Skin of body (tissue), 2 donors: ENCODE data around the gene HOXA10. TPM values are rescaled to one million over a fixed set of nuclear protein-coding genes. Genes with fewer than 3 reads are reported as not detected.
A peak's percentile ranks its signal among the peaks of the same experiment; 100 is the strongest.

Experiments
- DNase-seq: peaks from one replicate; lab custom pipeline; 2025; lab: John Stamatoyannopoulos, UW
- total RNA-seq: library from RNA; depleted of rRNA; stranded (reverse); fragments of >200 nt; gene quantifications from one replicate; pipeline ENCODE4 v1.2.3, GENCODE V29; 2014

The HOXA10 gene
- total RNA-seq, 1 donor from 2014 or later: 2.8 TPM

DNA sequence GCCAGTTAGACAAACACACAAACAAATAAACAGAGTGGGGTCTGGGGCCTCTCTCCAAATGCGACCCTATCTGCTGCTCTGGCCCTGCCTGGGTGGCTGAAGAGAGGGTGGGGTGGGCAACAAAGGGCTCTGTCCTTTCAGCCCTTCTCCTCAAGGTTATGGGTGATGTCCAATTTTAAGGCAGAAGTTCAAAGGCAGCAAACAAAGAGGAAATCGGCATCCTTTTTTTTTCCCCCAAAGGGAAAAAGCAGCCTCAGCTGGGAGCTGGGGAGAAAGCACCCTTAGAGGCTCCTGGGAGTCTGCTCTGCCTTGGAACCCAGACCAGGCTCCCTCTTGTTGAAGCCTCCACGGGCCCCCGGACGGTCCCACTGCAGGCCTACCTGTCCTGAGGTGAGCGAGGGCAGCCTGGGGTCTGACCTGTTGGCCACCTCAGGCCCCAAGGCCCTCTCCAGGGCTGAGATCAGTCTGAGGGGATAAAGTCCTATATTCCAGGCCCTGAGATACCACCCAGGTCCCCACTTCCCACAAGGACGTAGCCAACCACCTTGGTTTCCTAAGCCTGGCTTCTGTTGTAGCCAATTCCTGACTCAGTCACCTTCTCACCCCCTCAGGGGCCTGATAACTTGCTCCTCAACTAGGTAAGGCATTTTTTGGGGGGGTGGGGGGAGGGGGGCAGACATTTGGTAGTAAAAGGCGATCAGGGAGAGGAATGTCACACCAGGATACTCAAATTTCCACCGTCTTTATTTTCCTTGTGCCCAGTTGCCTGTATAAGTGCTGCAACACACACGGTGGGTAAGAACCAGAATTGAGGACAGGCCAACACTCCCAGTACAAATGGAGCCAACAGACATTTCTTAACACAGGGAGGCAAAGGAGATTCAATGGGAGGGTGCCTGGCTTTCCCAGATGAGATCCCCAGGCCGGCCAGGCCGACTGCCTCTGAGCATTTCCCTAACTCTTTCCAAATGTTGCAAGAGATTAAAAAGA lies 6.6 kb upstream of the HOXA10 start:
- no peak for DNase-seq

DNA sequence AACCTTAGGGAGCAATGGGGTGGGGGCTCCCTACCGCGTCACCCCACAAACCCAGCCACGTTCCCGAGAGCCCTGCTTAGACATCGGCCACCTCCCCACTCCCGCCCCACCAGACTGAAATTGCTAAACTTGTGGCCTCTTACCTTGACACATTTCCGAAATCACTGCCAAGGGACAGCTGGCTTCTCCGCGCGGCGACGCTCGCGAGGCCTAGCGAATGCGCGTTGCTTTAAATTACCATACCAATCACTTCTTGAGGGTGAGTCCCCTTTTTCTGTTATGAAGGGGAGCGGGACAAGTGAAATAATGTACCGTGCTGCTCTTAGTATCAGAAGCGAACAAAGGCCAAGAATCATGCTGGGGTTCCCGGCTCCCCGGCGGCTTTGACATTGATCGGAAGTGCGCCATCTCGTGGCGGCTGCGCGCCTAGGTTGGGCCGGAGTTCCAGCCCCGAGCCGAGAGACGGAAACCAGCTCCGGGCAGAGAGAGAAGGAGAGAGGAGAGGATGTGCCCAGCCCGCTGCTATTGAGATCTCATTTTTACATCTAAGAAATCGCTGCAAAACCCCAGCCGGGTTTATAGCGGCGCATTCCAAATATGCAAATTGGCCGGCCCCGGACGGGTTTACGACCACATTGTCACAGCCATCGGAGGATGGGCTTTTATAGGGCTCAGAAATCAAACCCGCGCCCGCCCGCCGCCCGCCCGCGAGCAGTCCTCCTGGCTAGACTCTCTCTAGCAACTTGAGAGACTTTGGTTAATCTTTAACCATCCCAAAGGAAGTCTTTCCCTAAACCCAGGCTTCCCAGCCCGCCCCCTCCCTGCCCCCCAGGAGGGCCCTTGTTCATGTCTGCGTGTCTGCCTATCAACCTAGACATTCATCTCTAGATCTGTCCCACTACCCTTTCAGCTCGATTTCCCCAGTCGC lies 5.6 kb upstream of the HOXA10 start:
- peak; percentile 84 for DNase-seq

DNA sequence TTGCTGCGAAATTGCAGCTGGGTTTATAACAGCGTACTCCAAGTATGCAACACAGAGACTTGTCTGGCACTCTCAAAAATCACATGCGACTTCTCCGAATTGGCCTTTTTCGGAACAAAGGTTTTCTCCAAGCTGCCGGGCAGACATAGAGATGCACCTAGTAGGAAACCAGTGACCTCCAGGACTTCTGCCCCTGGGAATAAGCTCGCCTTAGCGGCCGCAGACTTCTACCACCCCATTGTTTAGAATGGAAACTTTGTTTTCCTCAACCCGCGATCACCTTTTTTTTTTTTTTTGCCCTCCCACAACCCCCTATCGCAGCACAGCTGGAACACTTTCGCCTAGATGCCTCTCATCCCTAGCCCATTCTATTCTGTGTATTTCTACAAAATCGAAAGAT lies 4.9 kb upstream of the HOXA10 start:
- DNase-seq: peak; percentile 59

DNA sequence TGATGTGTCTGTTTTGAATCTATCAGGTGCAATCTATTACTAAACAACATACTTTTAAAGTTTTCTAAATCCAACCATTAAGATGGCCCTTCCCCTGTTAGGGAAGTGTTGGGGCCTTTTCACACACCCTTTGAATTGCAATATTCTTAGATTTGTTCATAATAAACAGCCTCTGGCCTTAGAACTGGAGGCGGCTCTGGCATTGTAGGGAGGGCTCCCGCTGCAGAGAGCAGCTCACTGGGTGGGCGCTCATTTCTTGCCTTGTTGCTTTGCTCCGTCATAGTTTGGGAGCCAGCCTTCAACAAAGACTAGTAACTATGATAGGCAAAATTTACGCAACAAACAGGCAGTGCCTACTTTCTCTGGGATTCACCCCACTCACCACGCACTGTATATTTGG lies 4.2 kb upstream of the HOXA10 start:
- DNase-seq: no peak

DNA sequence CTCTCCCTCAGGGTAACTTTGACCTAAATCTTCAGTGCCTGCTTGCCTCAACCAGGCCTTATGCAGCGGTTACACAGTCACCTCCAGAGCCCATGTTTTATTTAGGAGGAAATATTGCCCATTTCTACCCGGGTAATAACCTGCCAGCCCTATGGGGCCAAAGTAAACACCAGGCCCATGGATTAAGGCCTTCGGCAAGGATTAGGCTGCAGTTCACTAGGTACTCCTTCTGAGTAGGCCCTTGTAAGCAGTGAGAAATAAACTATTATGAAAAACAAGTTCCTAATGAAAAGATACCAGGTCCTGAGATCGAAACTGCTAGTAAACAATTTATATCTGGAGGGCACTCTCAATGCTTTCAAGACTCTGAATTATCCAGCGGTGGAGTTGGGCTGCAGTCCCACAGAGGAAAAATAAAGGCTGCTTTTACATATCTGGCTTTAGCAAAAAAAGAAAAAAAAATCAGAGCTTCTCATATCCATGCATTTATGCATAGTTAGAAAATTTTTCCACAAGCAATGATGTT lies 3.7 kb upstream of the HOXA10 start:
- no peak for DNase-seq

DNA sequence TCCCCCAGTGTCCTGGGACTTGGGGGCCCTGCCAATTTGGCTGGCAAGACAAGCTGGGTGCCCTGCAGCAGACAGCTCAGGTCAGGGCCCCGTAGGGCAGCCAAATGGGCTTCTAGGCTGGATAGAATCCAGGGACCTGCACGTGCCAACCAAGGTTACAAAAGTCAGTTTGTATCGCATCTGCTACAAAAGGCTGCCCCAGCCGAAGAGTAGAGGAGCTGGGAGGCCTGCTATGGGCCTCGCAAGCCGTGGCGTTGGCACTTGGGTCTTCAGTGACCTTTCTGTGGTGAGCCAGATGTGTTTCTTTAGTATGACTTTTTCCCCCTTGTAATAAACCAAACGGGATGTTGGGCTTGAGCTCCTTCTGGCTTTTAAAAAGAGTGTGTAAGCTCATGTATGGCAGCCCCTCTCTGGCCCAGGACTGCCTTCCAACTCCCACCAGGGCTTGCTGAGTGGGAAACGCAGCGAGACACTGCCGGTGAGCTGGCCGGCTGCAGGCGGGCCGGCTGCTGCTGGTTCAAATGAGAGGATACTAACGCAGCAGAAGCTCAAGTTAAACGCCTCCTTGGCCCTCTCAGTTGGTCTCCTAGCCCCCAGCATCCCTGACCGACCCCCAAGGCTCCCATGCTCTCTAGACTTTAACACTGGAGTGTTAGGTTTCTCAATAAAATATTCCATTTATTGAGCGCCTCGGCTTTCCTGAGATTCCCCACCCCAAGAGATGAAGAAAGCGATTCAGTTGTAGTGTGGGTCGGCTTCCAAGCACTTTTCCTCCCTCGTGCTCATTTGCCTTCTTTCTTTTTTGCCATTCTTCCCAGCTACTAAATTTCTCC lies 3.1 kb upstream of the HOXA10 start:
- DNase-seq: no peak

DNA sequence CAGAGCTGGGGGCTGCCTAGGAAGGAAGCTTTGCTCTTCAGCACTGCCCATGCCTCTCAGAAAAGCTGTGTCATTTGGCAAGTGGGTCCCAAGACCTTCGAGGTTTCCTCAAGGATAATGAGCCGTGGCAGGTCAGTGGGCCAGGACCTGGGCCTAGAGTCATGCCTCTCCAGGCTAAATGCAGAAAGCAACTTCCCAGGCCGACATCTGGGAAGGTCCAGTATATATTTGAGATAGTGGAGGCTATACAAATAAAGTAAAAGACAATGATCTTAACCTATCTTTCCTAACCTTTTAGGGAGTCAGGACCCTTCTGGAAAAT lies 2.4 kb upstream of the HOXA10 start:
- DNase-seq: no peak

DNA sequence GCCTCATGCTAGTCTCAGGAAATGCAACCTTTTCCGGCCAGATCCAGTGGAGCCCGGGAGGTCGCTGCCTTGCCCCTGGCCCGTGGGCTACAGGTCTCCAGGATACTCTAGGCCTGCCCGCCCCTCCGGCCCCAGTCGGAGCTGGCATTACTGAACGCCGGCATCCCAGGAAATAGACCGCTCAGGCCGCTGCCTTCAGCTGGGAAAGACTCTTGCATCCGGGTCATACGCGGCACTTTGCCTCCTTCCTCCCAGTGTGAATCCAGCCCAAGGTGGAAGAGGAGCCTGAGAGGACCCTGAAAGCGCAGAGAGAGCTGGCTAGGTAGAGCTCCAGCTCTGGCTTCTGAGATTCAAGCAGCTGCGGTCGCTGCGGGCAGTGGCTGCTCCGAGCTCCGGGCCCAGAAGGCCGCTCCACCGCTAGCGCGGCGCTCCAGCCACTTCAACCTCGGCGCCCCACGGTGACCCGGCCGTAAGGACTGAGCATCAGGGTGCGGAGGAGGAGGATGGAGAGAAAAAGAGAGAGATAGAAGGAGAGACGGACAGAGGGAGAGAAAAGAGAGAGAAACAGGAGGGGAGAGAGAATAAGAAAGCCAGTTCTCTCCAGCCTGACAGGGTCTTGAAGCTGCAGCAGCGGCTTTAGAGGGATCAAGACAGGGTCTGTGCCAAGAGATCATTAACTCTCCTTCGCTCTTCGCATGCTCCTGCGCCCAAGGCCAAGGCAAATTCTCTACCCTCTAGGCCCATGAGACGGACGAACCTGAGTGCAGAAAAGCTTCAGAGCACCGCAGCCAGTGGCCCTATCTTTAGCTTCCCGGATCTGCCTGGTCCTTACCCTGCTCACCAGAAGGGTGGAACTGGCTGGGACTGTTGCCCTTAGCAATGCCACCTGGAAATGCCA lies 1.8 kb upstream of the HOXA10 start:
- no peak for DNase-seq

DNA sequence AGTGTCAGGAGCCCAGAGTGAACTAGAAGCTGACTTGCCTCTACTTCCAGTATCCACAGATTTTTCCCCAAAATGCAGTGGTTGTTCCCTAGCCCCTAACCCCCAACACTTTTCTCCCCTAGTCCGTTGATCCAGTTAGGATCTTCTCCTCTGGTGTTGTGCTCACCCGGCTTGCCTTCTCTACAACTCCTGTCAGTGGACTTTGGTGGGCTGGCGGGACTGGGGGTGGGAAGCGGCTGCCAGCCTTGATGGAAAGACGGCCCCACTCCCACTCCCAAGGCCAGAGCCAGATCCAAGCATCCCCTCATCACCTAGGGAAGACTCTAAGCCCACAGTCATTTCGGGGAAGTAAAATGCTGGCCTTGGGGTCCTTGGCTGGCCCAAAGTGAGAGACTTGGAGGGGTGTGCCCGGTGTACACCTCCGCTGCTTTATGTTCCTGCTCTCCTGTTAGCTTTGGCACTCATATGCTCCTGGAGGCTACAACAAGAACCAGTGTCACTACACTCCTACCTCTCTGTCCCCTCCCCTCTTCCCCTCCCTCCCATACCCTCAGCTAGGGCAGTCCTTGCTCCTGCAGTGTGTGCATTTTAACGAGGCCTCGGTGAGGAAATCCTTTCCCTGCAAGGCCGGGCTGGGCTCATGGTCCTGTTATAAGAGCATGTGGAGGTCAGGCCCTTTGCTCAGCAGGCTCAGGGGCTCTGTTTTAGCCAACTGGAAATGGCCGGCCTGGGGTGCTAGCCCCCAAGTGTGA lies 930 bp upstream of the HOXA10 start:
- no peak for DNase-seq

DNA sequence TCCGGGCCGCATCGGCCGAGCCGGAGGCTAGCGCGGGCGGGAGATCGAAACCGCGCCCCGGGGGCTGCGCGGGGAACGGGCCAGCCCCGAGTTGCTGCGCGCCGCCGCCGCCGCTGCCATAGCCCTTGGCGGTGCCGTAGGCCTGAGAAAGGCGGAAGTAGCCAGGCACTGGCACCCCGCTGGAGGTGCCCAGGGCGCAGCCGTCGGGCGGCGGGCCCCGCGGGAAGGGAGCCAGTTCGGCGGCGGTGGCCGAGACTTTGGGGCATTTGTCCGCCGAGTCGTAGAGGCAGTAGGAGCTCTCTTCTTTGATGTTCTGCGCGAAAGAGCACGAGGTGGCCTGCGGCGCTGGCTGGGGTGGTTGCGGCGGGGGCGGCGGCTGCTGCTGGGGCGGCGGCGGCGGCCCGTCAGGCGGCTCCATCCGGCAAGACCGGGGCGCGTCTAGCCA lies 587 bp downstream of the HOXA10 start:
- no peak for DNase-seq

DNA sequence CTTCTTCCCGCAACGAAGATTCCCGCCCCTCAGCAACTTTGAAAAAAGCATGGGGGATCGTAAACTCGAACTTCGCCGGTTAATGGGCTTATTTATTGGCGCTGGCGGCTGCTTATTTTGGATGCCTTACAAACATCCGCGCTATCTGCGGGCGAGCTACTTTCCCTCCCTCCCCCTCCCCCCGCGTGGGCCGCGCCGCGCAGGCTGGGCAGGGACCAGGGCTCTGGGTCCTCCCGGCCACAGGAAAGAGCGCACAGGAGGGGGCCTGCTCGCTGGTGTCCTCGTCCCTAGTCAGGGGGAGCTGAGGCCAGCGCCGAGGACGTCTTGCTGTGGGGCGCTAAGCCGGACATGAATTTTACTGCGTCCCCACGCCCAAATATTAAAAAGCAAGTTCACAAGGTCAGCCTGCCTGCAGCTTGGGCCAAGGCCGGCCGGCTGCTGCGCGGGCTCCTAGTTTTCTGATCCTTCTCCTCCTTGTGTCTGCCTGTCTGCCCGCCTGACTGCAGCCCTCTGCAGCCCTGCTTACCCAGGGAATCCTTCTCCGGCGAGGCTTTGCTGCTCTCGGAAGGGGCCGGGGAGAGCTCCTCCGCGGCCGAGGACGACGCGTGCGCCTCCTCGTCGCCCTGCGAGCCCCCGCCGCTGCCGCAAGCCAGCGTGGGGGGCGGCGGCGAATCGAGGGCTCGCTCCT lies 1.2 kb downstream of the HOXA10 start:
- peak; percentile 60 for DNase-seq

DNA sequence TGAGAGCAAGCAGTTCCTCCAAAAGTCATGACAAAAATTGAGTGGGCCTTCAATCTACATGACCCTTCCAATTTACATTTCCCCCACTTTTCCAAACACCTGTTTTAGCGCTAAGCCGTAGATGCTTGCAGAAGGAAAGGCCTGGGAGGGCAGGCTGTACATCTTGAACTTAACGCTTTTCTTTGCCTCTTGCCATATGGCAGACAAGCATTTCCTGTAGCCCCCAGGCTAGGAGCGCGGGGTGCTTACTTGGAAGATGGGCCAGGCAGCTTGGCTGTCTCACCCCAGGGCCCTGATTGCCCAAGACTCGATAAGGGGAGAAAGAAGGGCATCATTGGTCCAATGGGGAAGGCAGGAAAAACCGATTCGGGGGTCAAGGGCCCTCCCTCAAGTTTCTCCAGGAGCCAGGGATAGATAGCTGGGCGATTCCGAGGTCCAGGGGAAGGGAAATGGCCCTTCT lies 1.8 kb downstream of the HOXA10 start:
- DNase-seq: no peak

DNA sequence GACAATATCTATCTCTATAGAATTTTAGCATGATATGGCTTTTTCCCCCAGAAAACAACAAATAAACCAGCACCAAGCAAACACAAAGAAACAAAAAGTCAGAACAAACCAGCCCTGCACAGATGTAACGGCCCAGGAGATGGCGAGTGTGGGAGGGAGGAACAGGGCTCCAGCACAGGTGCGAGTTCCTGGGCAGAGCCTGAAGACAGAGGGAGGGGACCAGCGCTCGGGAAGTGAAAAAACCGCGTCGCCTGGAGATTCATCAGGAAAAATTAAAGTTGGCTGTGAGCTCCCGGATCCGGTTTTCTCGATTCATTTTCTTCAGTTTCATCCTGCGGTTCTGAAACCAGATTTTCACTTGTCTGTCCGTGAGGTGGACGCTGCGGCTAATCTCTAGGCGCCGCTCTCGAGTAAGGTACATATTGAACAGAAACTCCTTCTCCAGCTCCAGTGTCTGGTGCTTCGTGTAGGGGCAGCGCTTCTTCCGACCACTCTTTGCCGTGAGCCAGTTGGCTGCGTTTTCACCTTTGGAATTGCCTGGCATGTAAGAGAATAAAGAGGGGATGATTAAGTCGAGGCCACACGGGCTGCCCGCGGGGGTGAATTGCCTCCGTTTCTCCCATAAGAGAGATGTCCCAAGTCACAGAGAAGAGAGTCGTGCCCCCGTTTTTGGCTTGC lies 2.3 kb downstream of the HOXA10 start:
- no peak for DNase-seq

DNA sequence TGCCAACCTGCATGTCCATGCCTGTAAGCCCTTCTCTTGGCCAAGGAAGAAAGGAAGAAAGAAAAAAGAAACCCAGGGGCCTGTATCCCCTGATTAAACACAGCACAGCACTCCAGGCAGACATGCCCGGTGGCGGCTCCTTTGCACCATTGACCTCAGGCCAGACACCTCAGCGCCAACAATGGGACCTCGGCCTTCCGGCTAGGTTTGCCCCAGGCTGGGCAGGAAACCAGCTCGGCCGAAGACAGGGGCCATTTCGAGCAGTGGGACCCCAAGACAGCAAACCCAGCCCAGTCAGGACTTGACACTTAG lies 2.8 kb downstream of the HOXA10 start:
- DNase-seq: no peak

DNA sequence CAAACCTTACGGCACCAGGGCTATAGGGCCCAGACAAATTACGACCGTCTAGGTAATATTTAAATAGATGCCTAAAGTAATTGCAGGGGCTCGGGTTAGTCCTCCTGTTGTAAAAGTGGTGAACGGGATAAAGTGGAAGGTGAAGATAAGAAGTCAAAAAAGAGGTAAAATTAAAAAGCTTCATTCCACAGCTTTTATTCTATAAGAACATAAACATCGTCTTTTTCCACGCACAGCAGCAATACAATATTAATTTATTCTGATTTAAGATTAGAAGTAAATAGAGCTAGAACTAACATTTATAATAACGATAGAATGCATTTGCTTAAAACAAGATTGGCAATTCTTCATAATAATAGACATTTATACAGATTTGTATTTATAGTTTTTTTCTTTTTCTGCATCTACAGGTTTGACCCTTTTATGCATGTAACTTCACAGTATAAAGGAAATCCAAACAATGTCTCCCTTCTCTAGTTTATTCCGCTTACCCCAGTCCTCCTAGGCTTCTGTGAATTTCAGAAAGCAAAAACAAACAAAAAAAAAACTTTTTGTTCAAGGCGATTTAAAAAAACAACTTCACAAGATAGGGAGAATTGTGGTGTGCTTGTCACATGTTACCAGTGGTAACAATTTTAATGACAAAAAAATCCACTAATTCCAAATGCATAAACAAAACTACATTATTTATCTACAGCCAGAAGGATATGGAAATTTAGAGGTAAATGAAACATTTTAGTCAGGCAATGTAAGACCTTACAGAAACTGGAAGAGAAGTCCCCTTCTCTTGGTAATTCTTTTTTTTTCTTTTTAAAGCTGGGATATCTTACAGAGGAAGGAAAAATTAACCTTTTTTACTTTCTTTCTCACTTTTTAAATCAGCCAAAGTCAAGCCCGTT lies 3.4 kb downstream of the HOXA10 start:
- no peak for DNase-seq

DNA sequence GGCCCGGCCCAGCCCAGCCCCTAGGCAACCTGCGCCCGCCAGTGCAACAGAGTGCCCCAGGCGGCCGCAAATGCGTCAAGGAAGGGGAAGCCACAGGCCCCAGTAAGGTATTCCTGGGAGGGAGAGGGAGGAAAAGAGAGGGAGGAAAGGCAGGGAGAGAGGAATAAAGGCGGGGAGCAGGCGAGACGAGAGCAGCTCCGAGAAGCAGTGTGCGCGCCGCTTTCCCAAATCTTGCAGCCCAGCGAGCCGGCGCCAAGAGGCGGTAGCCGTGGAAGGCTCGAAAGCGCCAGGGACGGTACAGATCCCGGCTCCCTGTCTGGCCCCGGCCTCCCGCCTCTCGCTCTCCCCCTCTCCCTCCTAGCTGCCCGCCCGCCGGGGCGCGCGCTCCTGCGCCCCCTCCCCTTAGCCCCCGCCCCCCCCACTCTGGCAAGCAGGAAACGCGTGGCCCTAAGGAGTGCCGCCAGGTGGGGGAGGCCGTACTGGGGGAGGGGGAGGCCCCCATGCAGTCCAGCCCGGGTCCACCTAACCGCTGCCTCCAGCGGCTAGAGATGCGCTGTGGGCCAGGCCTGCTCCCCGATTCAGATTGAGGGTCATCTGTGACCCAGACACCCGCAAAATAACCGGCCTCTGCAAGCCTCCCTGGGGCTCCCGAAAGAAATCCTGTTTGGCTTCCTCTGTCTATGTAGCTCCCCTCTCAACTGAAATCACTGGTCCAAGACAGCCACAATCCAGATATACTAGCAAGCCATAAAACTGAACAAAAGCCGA lies 4.3 kb downstream of the HOXA10 start:
- DNase-seq: no peak
